Activated B cell treated with CpG ODN at 0.5 μM for 24 hours (primary cell): ENCODE data around the gene WDR43. TPM values are rescaled to one million over a fixed set of nuclear protein-coding genes. Genes with fewer than 3 reads are reported as not detected.

Source experiments
- ATAC-seq: fragments of 200-7000 bp; cut with Tn5 transposase; one replicate; pipeline ENCODE4 v1.10.0; 2021; ENCODE audit warnings: low read depth, mild to moderate bottlenecking, moderate library complexity
- CTCF ChIA-PET: fragments of 350-600 bp; sonication (Branson Sonifier 250); formaldehyde crosslinking; loops from one replicate; lab custom pipeline; 2021; ENCODE audit warnings: antibody characterized with exemption; lab: Charles Lee
- POLR2A ChIA-PET: fragments of 350-600 bp; sonication (Branson Sonifier 250); formaldehyde crosslinking; loops from one replicate; lab custom pipeline; 2021; ENCODE audit warnings: antibody characterized with exemption; lab: Charles Lee
- DNase-seq: peaks from one replicate; pipeline ENCODE4 v3.0.0; 2022
- H3K27ac Mint-ChIP-seq: one replicate; pipeline ENCODE4 v1.8.0; 2020; ENCODE audit warnings: mixed read lengths
- H3K27me3 Mint-ChIP-seq: one replicate; pipeline ENCODE4 v1.8.0; 2021; ENCODE audit warnings: mixed read lengths
- H3K36me3 Mint-ChIP-seq: one replicate; pipeline ENCODE4 v1.8.0; 2021; ENCODE audit warnings: low read depth, mixed read lengths
- H3K4me1 Mint-ChIP-seq: one replicate; pipeline ENCODE4 v1.8.0; 2021; ENCODE audit warnings: mixed read lengths
- H3K4me3 Mint-ChIP-seq: one replicate; pipeline ENCODE4 v1.8.0; 2020; ENCODE audit warnings: mild to moderate bottlenecking, mixed read lengths
- H3K9me3 Mint-ChIP-seq: one replicate; pipeline ENCODE4 v1.8.0; 2020; ENCODE audit warnings: mixed read lengths
- CTCF ChIP-seq: fragments of 200-600 bp; IDR thresholded peaks from one replicate; pipeline ENCODE4 v1.8.0; 2022; ENCODE audit warnings: antibody characterized with exemption, mild to moderate bottlenecking
- intact Hi-C: fragments of 100-400 bp; cut with micrococcal nuclease; formaldehyde crosslinking; loops from one replicate; pipeline ENCODE4 v1.15.1; 2024
- total RNA-seq: library from RNA; stranded (reverse); gene quantifications from 2 replicates; pipeline ENCODE4 v1.2.3, GENCODE V29; 2022

Gene WDR43
- total RNA-seq, 1 donor from 2014 or later: 98.8 TPM

GRCh38 chr2:28949617-28950305 is 55.3 kb downstream of the WDR43 start:
- ATAC-seq (no peak), DNase-seq (no peak)
- no peaks in the 10 kb centered on the region for H3K4me1 Mint-ChIP-seq
- no peak overlapping the region for H3K27ac Mint-ChIP-seq
- H3K4me3 Mint-ChIP-seq: no peak overlapping the region
- TF ChIP-seq CTCF: no peak
- ChIA-PET POLR2A (no interaction called here), CTCF (no interaction called here)
- peaks cover 11% of the 10 kb centered on the region for H3K9me3 Mint-ChIP-seq
- no peaks in the 10 kb centered on the region for H3K27me3 Mint-ChIP-seq
- H3K36me3 Mint-ChIP-seq: peaks cover 40% of the 10 kb centered on the region
- intact Hi-C loops: loop anchor here (10.0 kb wide), 1 partner anchor 355 kb away; no protein-coding TSS in a partner anchor

- Mint-ChIP-seq H3K9me3 (peaks cover 11% of the 10 kb centered on the region), H3K4me1 (no peaks in the 10 kb centered on the region), H3K4me3 (no peak overlapping the region), H3K27ac (no peak overlapping the region), H3K27me3 (no peaks in the 10 kb centered on the region), H3K36me3 (peaks cover 29% of the 10 kb centered on the region)
- DNase-seq: no peak
- TF ChIP-seq CTCF: no peak
- CTCF ChIA-PET: no interaction called here
- ATAC-seq: no peak
- intact Hi-C loops: loop anchor here (10.0 kb wide), 1 partner anchor 354 kb away; no protein-coding TSS in a partner anchor
- POLR2A ChIA-PET: no interaction called here
Observed at GRCh38 chr2:28950941-28951630, 56.6 kb downstream of the WDR43 start.

DNA sequence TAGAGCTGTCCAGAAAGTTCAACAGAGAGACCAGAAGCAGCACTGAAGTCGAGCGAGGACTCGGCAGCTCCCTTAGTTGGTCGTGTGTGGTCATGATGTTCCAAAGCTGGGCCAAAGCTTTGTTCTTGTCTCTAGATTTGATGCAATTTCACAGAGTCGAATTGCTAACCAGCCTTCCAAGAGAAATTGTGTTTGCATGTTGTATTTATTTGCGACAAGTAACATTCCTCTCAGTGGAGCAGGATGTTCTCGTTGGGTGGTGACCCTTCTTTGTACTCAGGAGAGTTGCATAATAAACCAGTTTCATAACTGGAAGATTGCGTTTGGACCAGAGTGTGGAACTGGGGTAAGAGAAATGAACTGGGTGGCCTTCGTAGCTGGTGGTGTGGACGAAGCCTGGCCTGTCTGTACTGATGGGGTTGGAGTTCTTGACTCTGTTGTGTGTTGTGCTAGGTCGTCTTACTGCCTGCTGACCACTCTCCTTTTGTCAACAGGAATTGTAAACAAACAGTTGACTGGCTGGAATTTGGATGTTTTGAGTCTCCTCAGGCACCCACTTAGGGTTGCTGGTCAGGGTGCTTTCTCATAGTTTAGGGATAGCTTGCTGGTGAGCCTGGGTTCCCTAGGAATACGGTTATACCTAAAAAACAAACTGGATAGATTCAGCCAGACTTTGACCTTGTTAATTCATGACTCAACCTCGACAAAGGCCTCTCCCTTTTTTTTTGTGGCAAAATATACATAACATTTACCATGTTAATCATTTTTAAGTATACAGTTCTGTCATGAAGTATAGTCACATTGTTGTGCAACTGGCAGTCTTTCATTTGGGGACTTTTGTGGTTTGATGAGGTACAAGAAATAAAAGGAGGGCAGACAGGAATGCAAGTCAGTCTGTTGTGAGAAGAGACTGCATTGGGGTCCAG is 57.7 kb downstream of the WDR43 start:
- Mint-ChIP-seq H3K9me3 (peaks cover 11% of the 10 kb centered on the region), H3K27ac (no peak overlapping the region), H3K36me3 (peaks cover 21% of the 10 kb centered on the region), H3K4me1 (no peaks in the 10 kb centered on the region), H3K4me3 (no peak overlapping the region), H3K27me3 (no peaks in the 10 kb centered on the region)
- no peak for TF ChIP-seq CTCF
- intact Hi-C loops: loop anchor here (2.0 to 10.0 kb wide), 2 partner anchors 131 to 353 kb away; no protein-coding TSS in a partner anchor
- POLR2A ChIA-PET: no interaction called here
- CTCF ChIA-PET: no interaction called here
- ATAC-seq (no peak), DNase-seq (no peak)

- Mint-ChIP-seq H3K27me3 (no peaks in the 10 kb centered on the region), H3K36me3 (peaks cover 19% of the 10 kb centered on the region), H3K4me1 (no peaks in the 10 kb centered on the region), H3K27ac (no peak overlapping the region), H3K4me3 (no peak overlapping the region), H3K9me3 (peaks cover 11% of the 10 kb centered on the region)
- ChIA-PET CTCF (no interaction called here), POLR2A (no interaction called here)
- no peak for TF ChIP-seq CTCF
- no peak for ATAC-seq
- intact Hi-C loops: loop anchor here (2.0 to 10.0 kb wide), 2 partner anchors 132 to 352 kb away; no protein-coding TSS in a partner anchor
- no peak for DNase-seq
Observed at GRCh38 chr2:28952836-28953211, 58.4 kb downstream of the WDR43 start.
